ENCODE data around the gene TIGD1.
"Not testable (repeated sequence)": the region's sequence is repeated elsewhere in the genome, so short reads cannot be mapped to it uniquely, and the experiment has no call there.

Gene TIGD1

GRCh38 chr2:232538671-232539070, 11.7 kb downstream of the TIGD1 start:
- no peak for DNase-seq

DNA sequence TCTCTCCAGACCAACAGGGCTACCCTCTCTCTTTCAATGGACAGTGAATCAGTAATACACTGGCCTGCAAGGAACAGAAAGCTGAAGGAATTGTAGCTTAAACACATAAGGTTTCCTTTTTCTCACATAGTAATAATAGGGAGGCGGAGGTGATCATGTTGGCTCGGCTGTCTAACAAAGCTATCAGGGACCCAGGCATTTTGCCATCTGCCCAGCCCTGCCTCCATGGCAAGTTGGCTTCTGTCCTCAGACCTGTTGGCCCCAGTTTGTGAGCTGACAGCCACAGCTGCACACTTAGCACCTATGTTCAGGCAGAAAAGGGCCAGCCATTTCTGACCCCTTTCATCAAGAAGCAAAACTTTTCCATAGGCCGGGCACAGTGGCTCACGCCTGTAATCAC, 12.9 kb downstream of the TIGD1 start:
- no peak for DNase-seq

DNA sequence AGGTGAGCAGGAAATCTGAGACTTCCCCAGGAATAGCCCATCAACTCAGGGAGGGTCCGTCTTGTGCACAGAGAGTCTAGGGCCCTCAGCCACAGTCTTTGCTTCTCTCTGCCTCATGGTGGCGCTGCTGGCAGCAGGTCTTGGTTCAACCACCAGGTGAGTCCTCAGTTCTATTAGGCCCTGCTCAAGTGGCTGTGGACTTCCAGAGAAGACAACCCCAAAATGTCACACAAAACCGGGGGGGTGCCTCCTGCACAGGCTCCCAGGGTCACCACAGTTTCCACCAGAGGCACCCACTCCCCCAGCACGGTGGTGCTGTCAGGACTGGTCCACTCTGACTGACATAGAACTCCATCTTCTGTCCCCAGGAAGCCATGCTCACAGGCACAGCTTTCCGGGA, 13.3 kb downstream of the TIGD1 start:
- no peak for DNase-seq

DNA sequence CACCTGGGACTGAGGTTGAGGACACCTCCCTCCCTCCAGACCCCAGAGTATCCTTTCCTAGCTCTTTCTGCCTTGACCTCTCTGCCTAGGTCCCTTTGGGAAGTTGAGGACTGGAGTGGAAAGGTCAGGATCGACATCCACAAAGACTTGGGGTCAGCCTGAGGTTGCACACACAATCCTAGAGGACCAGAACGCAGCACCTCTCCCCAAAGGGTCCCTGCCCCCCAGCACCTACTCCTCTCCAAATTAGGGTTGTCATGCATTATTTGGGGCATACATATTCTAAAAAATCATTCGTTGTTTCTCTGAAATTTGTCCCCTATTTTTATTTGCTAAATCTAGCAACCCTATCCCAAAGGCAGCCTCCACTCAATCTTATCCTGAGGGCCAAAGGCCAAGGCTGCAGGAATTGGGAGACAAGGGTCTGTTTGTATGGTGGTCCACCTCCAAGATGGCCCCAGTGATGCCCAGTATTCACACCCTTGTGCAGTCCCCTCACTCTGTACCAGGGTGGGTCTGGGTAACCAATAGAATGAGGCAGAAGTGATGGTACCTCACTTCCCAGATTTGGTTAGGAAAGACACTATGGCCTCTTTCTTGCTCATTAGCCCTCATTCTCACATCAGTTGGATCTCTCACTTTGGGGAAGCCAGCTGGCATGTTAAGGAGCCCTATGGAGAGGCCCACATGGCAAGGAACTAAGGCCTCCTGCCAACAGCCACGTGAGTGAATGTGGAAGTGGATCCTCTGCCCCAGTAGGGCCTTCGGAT, 14.4 kb downstream of the TIGD1 start:
- no peak for DNase-seq

DNA sequence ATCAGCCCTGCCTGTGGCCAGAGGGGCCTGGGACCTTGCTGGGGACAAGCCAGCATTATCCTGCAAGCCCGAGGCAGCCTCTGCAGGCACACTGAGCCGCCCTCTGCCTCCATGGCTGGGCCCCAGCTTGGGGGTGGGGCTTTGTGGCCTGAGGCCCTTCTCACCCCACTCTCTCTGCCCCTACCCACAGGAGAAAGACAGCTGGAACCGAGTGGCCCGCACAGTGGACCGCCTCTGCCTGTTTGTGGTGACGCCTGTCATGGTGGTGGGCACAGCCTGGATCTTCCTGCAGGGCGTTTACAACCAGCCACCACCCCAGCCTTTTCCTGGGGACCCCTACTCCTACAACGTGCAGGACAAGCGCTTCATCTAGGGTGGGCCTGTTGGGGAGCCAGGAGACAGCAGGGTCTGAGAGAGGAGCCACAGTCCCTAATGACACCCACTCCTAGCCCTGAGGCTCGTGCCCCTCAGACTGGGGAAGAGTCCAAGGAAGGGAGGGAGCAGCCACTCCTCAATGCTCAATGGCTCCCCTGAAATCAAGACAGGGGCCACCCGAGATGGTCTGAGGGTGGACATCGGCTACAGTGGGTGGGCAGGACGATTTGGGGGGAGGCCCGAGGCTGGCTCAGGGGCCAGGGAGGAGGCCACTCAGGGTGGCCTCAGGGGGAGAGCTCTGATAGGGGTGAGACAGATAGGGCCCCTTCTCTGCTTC, 15.3 kb downstream of the TIGD1 start:
- DNase-seq, result no peak

- no peak for DNase-seq
Observed at GRCh38 chr2:232533944-232534710, 16.2 kb downstream of the TIGD1 start.

GRCh38 chr2:232532821-232533220, 17.5 kb downstream of the TIGD1 start:
- not testable (repeated sequence) for DNase-seq

GRCh38 chr2:232532419-232532818, 17.9 kb downstream of the TIGD1 start:
- no peak for DNase-seq

- no peak for DNase-seq
Observed at GRCh38 chr2:232530626-232531260, 19.6 kb downstream of the TIGD1 start.

DNA sequence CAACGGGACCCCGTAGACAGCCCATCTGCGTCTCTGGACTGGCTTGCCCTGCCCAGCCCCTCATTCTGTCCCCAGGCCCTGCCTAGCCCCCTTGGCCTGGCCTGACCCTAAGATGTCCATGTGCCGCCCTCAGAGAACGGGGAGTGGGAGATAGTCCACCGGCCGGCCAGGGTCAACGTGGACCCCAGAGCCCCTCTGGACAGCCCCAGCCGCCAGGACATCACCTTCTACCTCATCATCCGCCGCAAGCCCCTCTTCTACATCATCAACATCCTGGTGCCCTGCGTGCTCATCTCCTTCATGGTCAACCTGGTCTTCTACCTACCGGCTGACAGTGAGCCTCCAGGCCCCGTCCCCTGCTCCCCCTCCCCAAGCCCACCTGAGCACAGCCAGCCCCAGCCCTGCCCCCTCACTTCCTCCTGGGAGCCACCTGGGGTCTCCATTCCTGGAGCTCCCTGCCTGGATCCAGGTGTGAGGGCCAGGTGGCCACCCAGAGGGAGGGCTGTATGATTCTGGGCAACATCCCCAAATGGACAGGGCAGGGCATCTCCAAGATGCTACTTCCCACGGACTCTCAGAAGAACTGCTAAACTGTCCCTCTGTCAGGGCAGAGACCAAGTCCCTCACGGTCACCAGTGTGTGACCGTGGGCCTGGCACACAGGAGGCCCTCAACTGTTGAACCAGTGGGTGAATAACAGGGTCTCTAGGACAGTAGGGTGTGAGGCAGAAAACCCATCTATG, 20.4 kb downstream of the TIGD1 start:
- DNase-seq, result no peak

GRCh38 chr2:232528746-232529460, 21.5 kb downstream of the TIGD1 start:
- DNase-seq, result no peak

GRCh38 chr2:232527905-232528470, 22.4 kb downstream of the TIGD1 start:
- DNase-seq, result no peak

GRCh38 chr2:232526372-232526941, 23.9 kb downstream of the TIGD1 start:
- DNase-seq, result no peak

DNA sequence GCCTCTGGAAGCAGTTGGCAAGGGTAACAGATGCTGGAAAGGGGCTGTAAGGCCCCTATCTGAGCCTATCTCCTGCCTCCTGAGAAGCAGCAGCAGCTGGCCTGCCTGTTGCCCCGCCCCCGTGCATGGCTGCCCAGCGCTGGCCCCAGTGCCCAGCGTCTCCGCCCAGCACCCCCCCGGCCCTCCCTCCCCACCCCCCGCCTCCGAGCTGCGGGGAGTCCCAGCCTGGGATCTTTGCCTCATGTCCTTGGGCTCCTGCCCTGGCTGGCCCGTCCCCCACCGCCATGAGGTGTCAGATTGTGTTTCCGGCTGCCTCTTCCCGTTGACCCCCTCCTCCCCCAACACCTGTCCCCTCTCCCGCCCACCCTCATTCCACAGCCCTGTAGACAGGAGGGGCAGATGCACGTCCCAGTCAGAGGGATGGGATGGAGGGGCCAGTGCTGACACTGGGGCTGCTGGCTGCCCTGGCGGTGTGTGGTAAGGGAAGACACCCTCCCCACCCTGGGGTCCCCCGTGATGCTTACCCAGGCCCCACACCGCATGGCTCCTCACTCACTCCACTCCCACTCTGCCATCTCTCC, 24.5 kb downstream of the TIGD1 start, which contains the start of gene CHRND:
Gene CHRND (plus strand): TSS at position 370 of the 581 bp plus-strand sequence. CDS start 56 bp downstream, at position 426.
- DNase-seq, result no peak

DNA sequence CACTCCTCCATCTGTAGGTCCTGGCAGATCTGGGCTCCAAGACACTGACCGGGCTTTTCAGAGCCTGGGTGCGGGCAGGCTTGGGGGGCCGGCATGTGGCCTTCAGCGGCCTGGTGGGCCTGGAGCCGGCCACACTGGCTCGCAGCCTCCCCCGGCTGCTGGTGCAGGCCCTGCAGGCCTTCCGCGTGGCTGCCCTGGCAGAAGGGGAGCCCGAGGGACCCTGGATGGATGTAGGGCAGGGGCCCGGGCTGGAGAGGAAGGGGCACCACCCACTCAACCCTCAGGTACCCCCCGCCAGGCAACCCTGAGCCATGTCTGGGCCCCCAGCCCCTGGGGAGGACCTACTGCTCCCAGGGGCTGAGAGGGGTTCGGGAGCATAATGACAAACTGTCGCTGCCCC, 25.2 kb downstream of the TIGD1 start:
- DNase-seq, result no peak

DNA sequence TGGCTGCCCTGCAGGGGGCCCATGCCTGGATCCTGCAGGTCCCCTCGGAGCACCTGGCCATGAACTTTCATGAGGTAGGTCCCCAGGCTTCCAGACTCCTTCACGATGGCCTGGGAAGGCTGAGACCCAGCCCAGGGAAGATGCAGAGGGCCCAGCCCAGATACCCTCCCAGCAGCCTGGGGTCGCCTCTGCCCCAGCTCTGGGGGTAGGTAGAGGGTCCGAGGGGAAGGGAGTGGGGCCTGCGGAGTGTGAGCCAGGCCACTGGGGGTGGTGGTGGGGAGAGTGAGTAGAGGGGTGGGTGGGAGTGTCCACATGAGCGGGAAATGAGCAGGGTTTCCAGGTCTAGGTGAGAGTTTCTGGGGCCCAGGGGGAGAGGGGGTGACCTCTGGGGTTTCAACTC, 25.6 kb downstream of the TIGD1 start:
- DNase-seq, result no peak

DNA sequence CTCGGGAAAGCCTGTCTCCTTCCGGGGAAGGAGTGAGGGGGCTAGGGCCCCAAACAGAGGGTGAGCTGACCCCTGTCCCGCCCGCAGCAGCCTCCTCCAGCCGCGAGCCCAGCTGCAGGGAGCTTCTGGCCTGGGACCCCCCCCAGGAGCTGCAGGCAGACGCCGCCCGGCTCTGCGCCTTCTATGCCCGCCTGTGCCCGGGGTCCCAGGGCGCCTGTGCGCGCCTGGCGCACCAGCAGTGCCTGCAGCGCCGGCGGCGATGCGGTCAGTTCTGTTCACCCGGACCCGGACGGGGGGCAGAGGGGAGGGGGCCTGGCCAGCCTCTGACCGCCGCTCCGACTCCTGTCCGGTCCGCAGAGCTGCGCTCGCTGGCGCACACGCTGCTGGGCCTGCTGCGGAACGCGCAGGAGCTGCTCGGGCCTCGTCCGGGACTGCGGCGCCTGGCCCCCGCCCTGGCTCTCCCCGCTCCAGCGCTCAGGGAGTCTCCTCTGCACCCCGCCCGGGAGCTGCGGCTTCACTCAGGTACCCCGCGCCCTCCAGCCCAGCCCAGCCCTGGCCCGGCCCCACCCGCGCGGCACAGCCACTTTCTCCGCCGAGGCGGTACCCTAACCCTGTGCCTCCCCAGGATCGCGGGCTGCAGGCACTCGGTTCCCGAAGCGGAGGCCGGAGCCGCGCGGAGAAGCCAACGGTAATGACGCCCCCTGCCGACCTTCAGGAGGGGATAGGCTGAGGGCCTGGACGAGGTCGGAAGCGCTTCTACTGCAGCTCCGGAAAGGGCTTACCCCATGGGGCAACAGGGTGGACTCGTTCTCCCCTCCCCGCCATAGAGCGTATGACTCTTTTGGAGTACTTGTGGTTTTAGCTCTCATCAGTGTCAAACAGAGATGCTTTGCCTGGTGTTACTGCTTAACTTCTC, 26.4 kb downstream of the TIGD1 start:
- DNase-seq, result no peak

DNA sequence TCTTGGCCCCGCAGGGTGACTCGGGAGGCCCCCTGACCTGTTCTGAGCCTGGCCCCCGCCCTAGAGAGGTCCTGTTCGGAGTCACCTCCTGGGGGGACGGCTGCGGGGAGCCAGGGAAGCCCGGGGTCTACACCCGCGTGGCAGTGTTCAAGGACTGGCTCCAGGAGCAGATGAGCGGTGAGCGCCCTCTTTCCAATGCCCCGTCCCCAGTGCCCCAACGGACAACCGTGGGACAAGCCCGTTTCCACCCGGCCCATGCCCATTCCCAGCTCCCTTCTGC, 27.0 kb downstream of the TIGD1 start:
- DNase-seq, result no peak

- no peak for DNase-seq
Observed at GRCh38 chr2:232522623-232523401, 27.5 kb downstream of the TIGD1 start.

Measured in NCI-H1436 treated with DMSO at 0.1 percent for 48 hours (cell line).